SK-N-SH (cell line): Measurements from ENCODE around the gene LDLRAP1. TPM values are rescaled to one million over a fixed set of nuclear protein-coding genes. Genes with fewer than 3 reads are reported as not detected.

ENCODE experiments used
- CTCF ChIA-PET: fragments of 300-600, 350-600 bp; formaldehyde crosslinking; extraction: SDS; loops from one replicate; lab custom pipeline; 2021; lab: Yijun Ruan, JAX
- POLR2A ChIA-PET: fragments of 350-600 bp; sonication (Branson Sonifier 250); formaldehyde crosslinking; extraction: SDS; loops from one replicate; lab custom pipeline; 2020; ENCODE audit warnings: antibody characterized with exemption, inconsistent platforms; lab: Yijun Ruan, JAX
- DNase-seq: peaks from one replicate; pipeline ENCODE4 v3.0.0; 2012
- H2AFZ ChIP-seq: fragments of 200-600 bp; sonication (generic); 2 replicates; pipeline ENCODE4 v1.8.1; 2016; ENCODE audit warnings: antibody characterized with exemption, mild to moderate bottlenecking, low read depth
- H3F3A ChIP-seq: fragments of 200-600 bp; sonication (generic); replicated peaks from 2 replicates; pipeline ENCODE3; 2016; ENCODE audit warnings: antibody characterized with exemption, mild to moderate bottlenecking; ENCODE audit not compliant: insufficient read depth
- H3K27ac ChIP-seq, 2 experiments: fragments of 200-500 bp in 1 of 2; fragments of 200-600 bp in 1 of 2; sonication (Bioruptor generic) in 1 of 2; sonication (generic), shearing (Covaris generic) in 1 of 2; 2 replicates each; pipeline versions ENCODE4 v1.5.1 to v1.6.1; 2014 to 2016; ENCODE audit warnings: low read depth in 2 of 2, inconsistent platforms in 1 of 2, low read length in 1 of 2, mild to moderate bottlenecking in 1 of 2, mixed read lengths in 1 of 2
- H3K27me3 ChIP-seq: fragments of 200-600 bp; sonication (generic), shearing (Covaris generic); 2 replicates; pipeline ENCODE4 v1.6.1; 2016; ENCODE audit warnings: mixed run types; ENCODE audit not compliant: insufficient read depth
- H3K36me3 ChIP-seq, 2 experiments: fragments of 200-500 bp in 1 of 2; fragments of 200-600 bp in 1 of 2; sonication (Bioruptor generic) in 1 of 2; sonication (generic) in 1 of 2; replicated peaks in 1 of 2; 2 replicates each; pipeline versions ENCODE3 to v1.5.1; 2014 to 2016; ENCODE audit warnings: low read length in 1 of 2, mild to moderate bottlenecking in 1 of 2; ENCODE audit not compliant: insufficient read depth in 2 of 2, control insufficient read depth in 1 of 2
- H3K4me1 ChIP-seq, 2 experiments: fragments of 200-500 bp in 1 of 2; fragments of 200-600 bp in 1 of 2; sonication (Bioruptor generic) in 1 of 2; sonication (generic), shearing (Covaris generic) in 1 of 2; 2 replicates each; pipeline versions ENCODE4 v1.5.1 to v1.6.1; 2014 to 2016; ENCODE audit warnings: low read depth in 1 of 2, low read length in 1 of 2, mixed run types in 1 of 2; ENCODE audit not compliant: insufficient read depth in 2 of 2, control insufficient read depth in 1 of 2
- H3K4me2 ChIP-seq: fragments of 200-600 bp; sonication (generic), shearing (Covaris generic); 2 replicates; pipeline ENCODE4 v1.6.1; 2017; ENCODE audit warnings: mixed run types
- H3K4me3 ChIP-seq, 2 experiments: fragments of 200-500 bp in 1 of 2; fragments of 200-600 bp in 1 of 2; sonication (Bioruptor generic) in 1 of 2; sonication (generic), shearing (Covaris generic) in 1 of 2; 2 replicates each; pipeline versions ENCODE4 v1.5.1 to v1.8.1; 2014 to 2016; ENCODE audit warnings: low read depth in 2 of 2, inconsistent platforms in 1 of 2, low read length in 1 of 2, mild to moderate bottlenecking in 1 of 2, mixed read lengths in 1 of 2, moderate library complexity in 1 of 2
- H3K79me2 ChIP-seq: fragments of 200-600 bp; sonication (generic); 2 replicates; pipeline ENCODE4 v1.8.1; 2017; ENCODE audit warnings: mild to moderate bottlenecking; ENCODE audit not compliant: insufficient read depth
- H3K9ac ChIP-seq: fragments of 200-600 bp; sonication (generic); 2 replicates; pipeline ENCODE4 v1.6.1; 2017; ENCODE audit warnings: mixed run types
- H3K9me2 ChIP-seq: fragments of 200-600 bp; sonication (generic); 2 replicates; pipeline ENCODE4 v1.6.1; 2017; ENCODE audit warnings: mixed run types
- H3K9me3 ChIP-seq: fragments of 200-600 bp; sonication (generic); 2 replicates; pipeline ENCODE4 v1.6.1; 2017; ENCODE audit warnings: mixed run types, mild to moderate bottlenecking, moderate library complexity
- H4K20me1 ChIP-seq: fragments of 200-600 bp; sonication (generic); 2 replicates; pipeline ENCODE4 v1.6.1; 2017; ENCODE audit warnings: mild to moderate bottlenecking, mixed run types; ENCODE audit not compliant: insufficient read depth
- CHD2 ChIP-seq: fragments of 150-350 bp; IDR thresholded peaks from 2 replicates; pipeline ENCODE4 v1.6.1; 2018; ENCODE audit warnings: low read length; ENCODE audit not compliant: partially characterized antibody
- CTCF ChIP-seq: fragments of 200-600 bp; sonication (generic); IDR thresholded peaks from 2 replicates; pipeline ENCODE4 v1.6.1; 2017; ENCODE audit warnings: antibody characterized with exemption, mild to moderate bottlenecking, moderate library complexity
- EP300 ChIP-seq, 2 experiments: IDR thresholded peaks; 2 replicates each; pipeline versions ENCODE4 v1.4.0 to v1.6.1; 2012; ENCODE audit warnings: borderline replicate concordance in 1 of 2, low read depth in 1 of 2, low read length in 1 of 2
- EZH2phosphoT487 ChIP-seq: fragments of 200-600 bp; sonication (generic); IDR thresholded peaks from 2 replicates; pipeline ENCODE4 v1.6.1; 2017; ENCODE audit warnings: low read depth, mixed run types, mild to moderate bottlenecking, antibody characterized with exemption, moderate library complexity, borderline replicate concordance
- FOSL2 ChIP-seq: IDR thresholded peaks from 2 replicates; pipeline ENCODE4 v1.4.0; 2012; ENCODE audit warnings: low read depth, mild to moderate bottlenecking, moderate library complexity, borderline replicate concordance
- FOXM1 ChIP-seq: IDR thresholded peaks from 2 replicates; pipeline ENCODE4 v1.4.0; 2012; ENCODE audit warnings: low read depth, mild to moderate bottlenecking
- GABPA ChIP-seq: IDR thresholded peaks from 2 replicates; pipeline ENCODE4 v1.4.0; 2012; ENCODE audit warnings: low read depth, mild to moderate bottlenecking
- GATA2 ChIP-seq: sonication (generic); formaldehyde crosslinking; IDR thresholded peaks from 2 replicates; pipeline ENCODE4 v1.5.0; 2020; ENCODE audit warnings: mild to moderate bottlenecking, missing genetic modification reagents
- IRF3 ChIP-seq: fragments of 150-350 bp; IDR thresholded peaks from 2 replicates; pipeline ENCODE4 v1.6.1; 2016; ENCODE audit warnings: mild to moderate bottlenecking, low read depth, low read length
- MEF2A ChIP-seq: IDR thresholded peaks from 2 replicates; pipeline ENCODE4 v1.4.0; 2012; ENCODE audit warnings: low read depth, borderline replicate concordance
- MXI1 ChIP-seq: IDR thresholded peaks from 2 replicates; pipeline ENCODE4 v1.6.1; 2012; ENCODE audit warnings: mild to moderate bottlenecking, low read depth, low read length, improper control_type of control experiment
- NFIC ChIP-seq: IDR thresholded peaks from 2 replicates; pipeline ENCODE4 v1.4.0; 2012; ENCODE audit warnings: borderline replicate concordance
- RAD21 ChIP-seq: IDR thresholded peaks from 2 replicates; pipeline ENCODE4 v1.6.1; 2012; ENCODE audit warnings: mild to moderate bottlenecking, low read length
- RCOR1 ChIP-seq: fragments of 150-350 bp; IDR thresholded peaks from 2 replicates; pipeline ENCODE4 v1.6.1; 2017; ENCODE audit warnings: antibody characterized with exemption, low read length
- SMC3 ChIP-seq: IDR thresholded peaks from 2 replicates; pipeline ENCODE4 v1.6.1; 2012; ENCODE audit warnings: low read depth, low read length, improper control_type of control experiment
- TAF1 ChIP-seq: IDR thresholded peaks from 2 replicates; pipeline ENCODE4 v1.6.1; 2012; ENCODE audit warnings: low read depth, mild to moderate bottlenecking, low read length, moderate library complexity, borderline replicate concordance
- USF2 ChIP-seq: fragments of 150-350 bp; IDR thresholded peaks from 2 replicates; pipeline ENCODE4 v1.6.1; 2017; ENCODE audit warnings: antibody characterized with exemption, low read length, low read depth, borderline replicate concordance
- ZBTB33 ChIP-seq: IDR thresholded peaks from 2 replicates; pipeline ENCODE4 v1.4.0; 2012; ENCODE audit warnings: low read depth, borderline replicate concordance
- WGBS: methylation state at CpG from one replicate; pipeline ENCODE4 v1.1.6; 2017; ENCODE audit warnings: low lambda C conversion rate; 5-methylcytosine and 5-hydroxymethylcytosine counted together
- polyA plus RNA-seq, 3 experiments: library from polyadenylated mRNA; depleted of rRNA; stranded (reverse); fragments of >200 nt; gene quantifications; 2 replicates each; pipeline ENCODE4 v1.2.3, GENCODE V29; 2012

Gene LDLRAP1
- polyA plus RNA-seq, 1 of the 3 experiments (the other 2 are of a cell fraction): 19.1 TPM

- CTCF ChIA-PET: interaction anchor here (0.8 to 3.0 kb wide), 6 partner anchors 10 to 231 kb away, joined by 3 to 18 read pairs (median 3); no protein-coding TSS in a partner anchor
- peak; percentile 65 for DNase-seq
- Histone ChIP-seq H3F3A (no peaks in the 10 kb centered on the region), H3K9me3 (no peaks in the 10 kb centered on the region), H3K27me3 (no peaks in the 10 kb centered on the region), H3K4me2 (no peak overlapping the region), H2AFZ (no peak overlapping the region), H3K4me1 (peaks cover 0 to 19% of the 10 kb centered on the region in 2 experiments; a peak in 1 of 4 replicates), H3K9me2 (no peaks in the 10 kb centered on the region), H3K9ac (no peak overlapping the region), H3K27ac (peak overlapping the region in 1 of 2 experiments; percentile 41; a peak in 2 of 4 replicates), H3K36me3 (no peaks in the 10 kb centered on the region), H3K4me3 (no peak overlapping the region), H3K79me2 (no peaks in the 10 kb centered on the region), H4K20me1 (no peaks in the 10 kb centered on the region)
- TF ChIP-seq MEF2A: no peak
- TF ChIP-seq FOXM1: no peak
- no peak for TF ChIP-seq SMC3
- no peak for TF ChIP-seq EZH2phosphoT487
- TF ChIP-seq RCOR1: peak; percentile 64; the same call in 1 of the 2 replicates
- no peak for TF ChIP-seq ZBTB33
- TF ChIP-seq USF2: no peak
- peak; percentile 44 for TF ChIP-seq CHD2
- TF ChIP-seq MXI1: no peak
- TF ChIP-seq GABPA: no peak
- no peak for TF ChIP-seq RAD21
- TF ChIP-seq NFIC: no peak
- peak in 1 of 2 experiments; percentile 37; a peak in 1 of 4 replicates for TF ChIP-seq EP300 (IDR thresholded peaks at IDR 0.05; ENCODE audit: borderline replicate concordance in 1 of 2, low read depth in 1 of 2, low read length in 1 of 2)
- no peak for TF ChIP-seq IRF3
- no peak for TF ChIP-seq CTCF
- TF ChIP-seq TAF1: no peak
- TF ChIP-seq GATA2 (CRISPR knock-in tag): no peak
- no peak for TF ChIP-seq FOSL2
- 54% methylated on average over 18 of the region's 19 CpGs for WGBS
- POLR2A ChIA-PET: interaction anchor here (0.5 to 1.4 kb wide), 3 partner anchors 140 to 239 kb away, joined by 3 to 5 read pairs (median 3); no protein-coding TSS in a partner anchor
These were observed 36.2 kb downstream of the LDLRAP1 start for GRCh38 chr1:25579292-25580252.
